SKM-1 treated with dmso at 0.1 percent for 144 hours (cell line): Measurements from ENCODE around the gene PCK2.

Source experiments
- DNase-seq: peaks from one replicate; lab custom pipeline; 2025; ENCODE audit not compliant: unreplicated experiment; lab: John Stamatoyannopoulos, UW

The PCK2 gene

GRCh38 chr14:24060984-24061913 is 32.9 kb upstream of the PCK2 start:
- no peak for DNase-seq

- DNase-seq: no peak
These were observed 31.7 kb upstream of the PCK2 start for GRCh38 chr14:24062216-24062980.

GRCh38 chr14:24063263-24063836 is 30.8 kb upstream of the PCK2 start:
- no peak for DNase-seq

- no peak for DNase-seq
These were observed 29.9 kb upstream of the PCK2 start for GRCh38 chr14:24064091-24064795.

- DNase-seq: no peak
These were observed 29.3 kb upstream of the PCK2 start for GRCh38 chr14:24064856-24065255.

- no peak for DNase-seq
These were observed 28.7 kb upstream of the PCK2 start for GRCh38 chr14:24065408-24065807.

- no peak for DNase-seq
These were observed 27.5 kb upstream of the PCK2 start for GRCh38 chr14:24066496-24067132.

- DNase-seq: no peak
These were observed 26.7 kb upstream of the PCK2 start for GRCh38 chr14:24067133-24068082.

- no peak for DNase-seq
These were observed 25.2 kb upstream of the PCK2 start for GRCh38 chr14:24068711-24069410.

- no peak for DNase-seq
These were observed 24.7 kb upstream of the PCK2 start for GRCh38 chr14:24069411-24069735.

GRCh38 chr14:24070285-24071143 is 23.6 kb upstream of the PCK2 start:
- DNase-seq: no peak

GRCh38 chr14:24071144-24071697 is 22.9 kb upstream of the PCK2 start, which contains the start of gene CPNE6:
CPNE6 (plus strand) TSS chr14:24071562; CDS start chr14:24072937, 1,375 bp downstream.
- no peak for DNase-seq

- DNase-seq: no peak
These were observed 22.2 kb upstream of the PCK2 start for GRCh38 chr14:24071836-24072430.

GRCh38 chr14:24072436-24072835 is 21.7 kb upstream of the PCK2 start:
- DNase-seq: no peak

GRCh38 chr14:24072881-24073877 is 20.9 kb upstream of the PCK2 start:
- no peak for DNase-seq
